ENCODE data around the gene TTC7B.

The TTC7B gene

GRCh38 chr14:90583916-90584605 is 232.2 kb downstream of the TTC7B start:
- no peak for DNase-seq

GRCh38 chr14:90583427-90583826 is 232.8 kb downstream of the TTC7B start:
- DNase-seq = no peak

DNA sequence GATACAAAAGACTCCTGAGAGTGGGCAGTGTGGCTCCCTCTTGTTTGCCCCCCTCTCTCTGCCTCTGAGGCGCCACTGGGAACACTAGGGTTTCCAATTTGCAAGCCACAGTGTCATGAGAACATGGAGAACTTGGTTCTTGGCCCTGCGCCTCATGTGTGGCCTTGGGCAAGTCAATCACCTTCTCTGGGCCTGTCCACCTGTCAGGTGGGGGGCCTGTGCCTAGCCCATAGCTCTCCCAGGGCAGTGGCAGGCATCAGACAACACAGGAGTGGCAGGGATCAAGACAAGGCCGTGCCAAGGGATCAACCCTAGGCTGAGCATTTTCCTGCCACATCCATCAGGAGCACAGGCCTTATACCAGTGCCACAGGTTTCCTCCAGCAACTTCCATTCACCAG is 234.1 kb downstream of the TTC7B start:
- DNase-seq = no peak

DNA sequence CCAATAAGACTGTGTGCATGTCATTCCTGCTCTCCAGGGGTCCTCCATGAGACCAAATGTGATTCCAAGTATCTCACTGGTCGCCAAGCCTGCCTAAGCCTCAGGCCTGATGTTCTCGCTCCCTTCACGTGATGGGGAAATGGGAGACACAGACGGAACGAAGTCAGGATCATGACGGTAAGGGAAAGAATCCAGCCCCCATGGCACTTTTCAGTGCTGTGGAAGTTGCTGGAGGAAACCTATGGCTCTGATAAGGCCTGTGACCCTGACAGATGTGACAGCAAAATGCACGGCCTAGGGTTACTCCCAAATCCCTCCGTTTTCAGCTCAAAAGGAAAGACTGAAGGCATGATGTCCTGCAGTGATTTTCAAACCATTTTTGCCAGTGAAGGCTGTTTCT is 234.5 kb downstream of the TTC7B start:
- DNase-seq = no peak

DNA sequence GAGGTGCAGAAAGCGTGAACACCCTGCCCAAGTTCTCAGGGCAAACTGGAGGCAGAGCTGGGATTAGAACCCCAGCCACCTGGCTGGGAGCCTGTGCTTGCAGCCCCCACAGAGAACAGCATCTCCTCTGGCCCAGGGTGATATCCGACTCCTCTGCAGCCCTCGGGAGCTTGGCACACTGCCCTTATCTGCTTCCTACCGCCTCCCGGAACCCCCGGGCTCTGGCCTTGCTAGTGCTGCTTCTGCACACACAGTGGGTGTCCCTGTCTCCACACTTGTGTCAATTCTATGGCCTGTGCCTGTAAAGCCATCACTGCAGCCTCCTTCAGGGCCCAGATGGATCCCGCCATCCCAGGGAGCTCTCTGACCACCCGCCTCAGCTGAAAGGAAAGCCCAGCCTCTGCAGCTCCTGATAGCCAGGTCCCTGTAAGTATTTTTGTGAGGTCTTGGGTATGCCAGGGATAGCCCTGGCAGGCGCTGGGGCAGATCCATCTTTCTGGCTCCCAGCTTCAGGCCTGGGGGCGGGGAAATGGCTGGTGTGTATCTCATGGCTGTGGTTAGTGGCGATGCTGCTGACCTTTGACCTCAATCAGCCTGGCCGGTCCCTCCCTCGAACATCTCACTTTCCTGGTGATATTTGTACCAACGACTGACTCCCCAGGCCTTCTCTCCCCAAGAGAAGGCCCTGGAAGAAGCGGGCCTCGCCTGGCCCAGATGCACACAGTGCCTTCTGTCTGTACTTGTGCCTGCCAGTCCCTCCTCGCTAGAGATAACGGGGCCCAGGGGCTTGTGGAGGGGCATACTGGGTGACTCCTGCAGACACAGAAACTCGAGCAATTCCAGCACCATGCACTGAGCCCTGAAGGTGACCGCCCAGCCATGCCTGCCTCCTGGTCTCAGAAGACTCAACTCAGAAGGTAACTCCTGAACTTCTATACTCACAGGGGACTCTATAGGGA is 235.6 kb downstream of the TTC7B start:
- DNase-seq = no peak

DNA sequence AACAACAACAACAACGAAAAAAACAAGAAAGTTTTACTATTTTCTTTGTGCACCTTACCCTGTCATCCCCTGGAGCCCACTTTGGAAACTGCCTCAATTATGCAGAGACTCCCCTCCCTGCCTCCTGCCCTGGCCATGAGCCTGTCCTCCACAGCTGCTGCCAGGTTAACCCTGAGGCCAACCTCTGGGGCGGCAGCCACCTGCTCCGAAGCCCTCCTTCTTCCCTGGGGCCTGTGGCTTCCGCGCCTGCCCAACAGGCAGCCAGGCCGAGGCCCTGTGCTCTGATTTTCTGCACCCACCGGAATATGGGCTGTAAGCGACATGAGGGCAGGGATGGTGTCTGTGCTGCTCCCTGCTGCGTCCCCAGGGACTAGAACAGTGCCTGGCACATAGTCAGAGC is 236.4 kb downstream of the TTC7B start:
- no peak for DNase-seq

DNA sequence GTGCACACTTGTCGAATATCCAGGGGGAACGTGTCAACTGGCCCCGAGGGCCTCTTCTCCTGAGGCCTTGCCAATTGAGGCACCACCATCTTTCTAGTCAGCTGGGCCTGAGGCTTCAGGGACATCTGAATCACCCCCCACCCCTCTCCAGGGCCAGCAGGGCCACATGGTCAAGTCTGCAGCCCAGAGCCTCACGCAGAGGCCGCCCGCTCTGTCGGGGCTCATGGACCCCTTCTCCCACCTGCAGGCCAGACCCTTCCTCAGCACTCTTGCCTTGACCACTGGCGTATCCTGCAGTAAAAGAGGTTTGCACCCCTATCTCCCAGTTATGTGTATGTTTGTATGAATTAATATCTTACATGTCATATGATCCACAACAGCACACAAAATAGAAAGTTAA is 237.1 kb downstream of the TTC7B start:
- no peak for DNase-seq

GRCh38 chr14:90578283-90578985 is 237.8 kb downstream of the TTC7B start:
- no peak for DNase-seq

GRCh38 chr14:90577661-90578282 is 238.5 kb downstream of the TTC7B start:
- DNase-seq = no peak

- no peak for DNase-seq
Observed at GRCh38 chr14:90576981-90577660, 239.1 kb downstream of the TTC7B start.

DNA sequence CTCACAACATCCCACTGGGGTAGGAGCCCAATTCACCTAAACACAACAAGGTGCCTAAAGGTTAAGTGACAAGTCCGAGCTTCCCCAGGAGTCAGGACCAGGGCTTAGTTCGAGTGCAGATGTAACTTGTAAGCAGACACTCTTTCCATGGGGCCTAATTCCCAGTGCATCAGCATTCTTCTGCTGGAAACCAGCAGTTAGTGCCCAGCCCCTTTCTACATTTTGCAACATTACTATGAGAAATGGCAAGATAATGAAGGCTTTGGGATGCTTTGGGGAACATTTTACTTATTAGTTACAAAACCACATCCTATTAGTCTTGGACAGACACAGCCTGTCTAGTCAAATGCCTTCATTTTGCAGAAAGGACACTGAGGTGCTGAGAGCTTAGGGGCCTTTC is 239.6 kb downstream of the TTC7B start:
- no peak for DNase-seq

DNA sequence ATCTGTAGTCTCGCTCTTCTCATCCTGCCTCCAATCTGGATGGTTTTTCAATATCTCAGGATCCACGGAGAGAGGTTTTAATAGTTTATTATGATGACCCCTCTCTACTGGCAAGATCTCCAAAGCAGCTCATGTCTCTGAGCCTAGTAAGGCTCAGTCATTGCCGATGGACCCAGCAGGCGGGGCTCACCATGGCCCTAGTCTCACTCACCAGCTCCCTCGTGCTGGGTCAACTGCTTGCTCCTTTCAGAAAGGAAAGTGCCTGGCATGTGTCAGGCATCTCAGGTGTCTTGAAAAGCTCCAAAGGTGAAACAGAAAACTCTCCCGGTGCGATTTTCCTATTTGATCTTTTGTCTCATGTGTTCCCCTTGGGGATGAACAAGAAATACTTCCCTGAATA is 240.4 kb downstream of the TTC7B start:
- no peak for DNase-seq

GRCh38 chr14:90575336-90575735 is 240.9 kb downstream of the TTC7B start:
- DNase-seq = no peak

DNA sequence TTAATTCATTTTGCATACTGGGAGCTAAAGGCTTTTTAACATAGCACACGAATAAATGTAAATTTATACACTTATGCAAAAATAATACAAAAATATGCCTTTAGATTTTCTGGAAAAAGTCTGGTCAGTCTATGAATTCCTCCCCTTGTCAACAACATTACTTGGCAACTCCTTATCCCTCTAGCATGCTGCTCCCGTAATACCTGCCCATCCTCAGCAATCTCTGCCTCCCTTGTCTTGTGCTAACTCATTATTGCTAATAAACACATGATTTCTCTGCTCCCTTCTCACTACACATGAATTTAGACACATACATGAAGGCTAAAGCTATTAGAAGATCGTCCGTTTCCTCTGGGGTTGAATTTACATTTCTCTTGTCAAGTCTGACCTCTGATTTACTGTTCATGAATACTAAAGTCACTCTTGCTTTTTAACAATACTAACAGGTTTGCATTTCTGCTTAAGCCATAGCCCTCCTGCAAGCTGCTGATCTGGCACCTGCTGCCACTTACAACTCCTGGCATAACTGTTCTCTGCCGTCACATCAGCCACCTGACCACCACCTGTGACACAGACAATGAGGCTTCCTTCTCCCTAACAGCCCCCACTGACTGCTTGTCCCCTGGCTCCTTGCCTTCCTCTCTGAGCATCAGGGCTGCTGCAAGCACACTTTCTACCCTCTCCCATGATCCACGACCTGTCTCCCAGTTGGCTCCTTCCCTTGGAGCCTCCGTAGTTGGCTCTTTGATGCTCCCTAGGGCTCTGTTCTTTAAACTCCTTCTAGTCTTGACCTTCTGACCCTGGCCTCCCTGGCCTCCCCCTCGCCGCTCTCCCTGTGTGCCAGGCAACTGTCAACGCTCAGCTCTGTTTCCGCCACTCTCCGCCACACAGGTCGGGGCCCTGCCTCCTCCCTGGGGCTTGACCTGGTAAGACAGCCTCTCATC is 241.8 kb downstream of the TTC7B start:
- no peak for DNase-seq

- DNase-seq = no peak
Observed at GRCh38 chr14:90573385-90574105, 242.7 kb downstream of the TTC7B start.

- no peak for DNase-seq
Observed at GRCh38 chr14:90572441-90573150, 243.6 kb downstream of the TTC7B start.

DNA sequence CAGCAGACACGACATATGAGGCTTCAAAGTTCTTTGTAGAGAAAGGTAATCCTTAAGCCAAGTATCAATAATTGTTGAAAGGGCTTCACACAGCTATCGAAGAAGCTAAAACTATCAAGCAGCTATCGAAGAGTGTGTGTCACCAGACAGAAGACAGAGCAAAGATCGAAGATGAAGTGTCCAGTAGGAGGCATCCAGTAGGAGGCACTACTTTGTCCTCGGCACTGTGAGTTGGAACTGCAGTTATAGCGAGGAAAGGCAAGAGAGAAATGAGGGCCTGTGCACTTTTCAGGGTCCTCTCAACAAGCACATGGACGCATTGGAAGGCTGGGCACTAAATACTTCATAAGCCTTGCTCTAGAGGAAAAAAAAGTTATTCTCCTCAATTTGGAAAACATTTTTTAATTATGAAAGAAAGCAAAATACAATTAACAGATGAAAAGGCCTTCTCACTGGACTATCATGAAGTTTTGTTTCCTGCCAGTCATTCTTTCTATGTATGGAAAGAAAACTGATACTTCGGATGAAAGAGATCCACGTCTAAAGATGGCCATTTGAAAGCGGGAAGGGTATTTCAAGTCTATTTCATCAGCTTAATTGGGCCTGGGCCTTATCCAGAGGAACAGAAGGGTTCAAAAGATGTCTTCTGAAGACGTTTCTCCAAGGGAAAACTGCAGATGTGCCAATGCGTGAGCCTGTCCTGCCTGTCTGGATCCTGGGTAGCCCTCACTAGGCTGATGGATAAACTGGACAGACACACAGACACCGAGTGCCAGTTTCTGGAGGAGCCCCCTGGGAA is 244.9 kb downstream of the TTC7B start:
- DNase-seq = no peak

DNA sequence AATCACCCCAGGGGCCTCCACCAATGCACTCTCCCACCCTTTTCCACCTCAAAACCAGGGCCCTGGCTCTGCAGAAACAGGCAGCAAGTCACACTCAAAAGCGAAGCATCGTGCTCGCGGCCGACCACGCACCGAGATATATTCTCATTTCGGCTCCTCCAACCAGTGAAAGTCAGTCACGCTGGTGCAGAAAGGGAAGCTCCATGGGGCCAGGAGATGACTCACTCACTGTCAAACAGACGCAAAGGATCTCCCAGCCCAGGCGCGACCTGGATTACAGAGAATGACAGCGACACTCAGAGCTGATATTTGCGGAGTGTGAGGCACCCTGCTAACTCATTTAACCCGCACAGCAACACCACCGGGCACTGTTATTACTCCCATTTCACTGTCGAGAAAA is 245.8 kb downstream of the TTC7B start:
- DNase-seq = no peak
